ENCODE measurements around the gene UNC5B.
"Not testable (repeated sequence)": the region's sequence is repeated elsewhere in the genome, so short reads cannot be mapped to it uniquely, and the experiment has no call there.

The UNC5B gene

GRCh38 chr10:71209731-71210541, 2.4 kb upstream of the UNC5B start:
- DNase-seq (ENCODE audit: low spot score) = no peak

- DNase-seq (ENCODE audit: low spot score) = no peak
Observed at GRCh38 chr10:71210542-71210871, 1.9 kb upstream of the UNC5B start.

- DNase-seq (ENCODE audit: low spot score) = no peak
Observed at GRCh38 chr10:71211053-71211452, 1.3 kb upstream of the UNC5B start.

GRCh38 chr10:71211775-71212317, 524 bp upstream of the UNC5B start:
- DNase-seq (ENCODE audit: low spot score) = no peak

GRCh38 chr10:71213127-71213621, 804 bp downstream of the UNC5B start:
- DNase-seq (ENCODE audit: low spot score) = no peak

- DNase-seq (ENCODE audit: low spot score) = no peak
Observed at GRCh38 chr10:71213761-71214440, 1.5 kb downstream of the UNC5B start.

- DNase-seq (ENCODE audit: low spot score) = no peak
Observed at GRCh38 chr10:71214641-71215559, 2.5 kb downstream of the UNC5B start.

GRCh38 chr10:71216363-71216695, 4.0 kb downstream of the UNC5B start:
- no peak for DNase-seq (ENCODE audit: low spot score)

- DNase-seq (ENCODE audit: low spot score) = no peak
Observed at GRCh38 chr10:71216751-71217265, 4.4 kb downstream of the UNC5B start.

- DNase-seq (ENCODE audit: low spot score) = no peak
Observed at GRCh38 chr10:71217266-71218045, 5.1 kb downstream of the UNC5B start.

- no peak for DNase-seq (ENCODE audit: low spot score)
Observed at GRCh38 chr10:71218046-71218650, 5.8 kb downstream of the UNC5B start.

- DNase-seq (ENCODE audit: low spot score) = no peak
Observed at GRCh38 chr10:71218651-71219050, 6.3 kb downstream of the UNC5B start.

GRCh38 chr10:71219236-71219917, 7.0 kb downstream of the UNC5B start:
- DNase-seq (ENCODE audit: low spot score) = not testable (repeated sequence)

GRCh38 chr10:71219918-71220688, 7.7 kb downstream of the UNC5B start:
- DNase-seq (ENCODE audit: low spot score) = no peak

- DNase-seq (ENCODE audit: low spot score) = no peak
Observed at GRCh38 chr10:71220689-71221540, 8.5 kb downstream of the UNC5B start.

- no peak for DNase-seq (ENCODE audit: low spot score)
Observed at GRCh38 chr10:71221586-71222202, 9.3 kb downstream of the UNC5B start.

- DNase-seq (ENCODE audit: low spot score) = no peak
Observed at GRCh38 chr10:71222601-71223346, 10.4 kb downstream of the UNC5B start.

Data from CD4-positive, alpha-beta T cell treated with Interleukin-6 at 100 ng/mL for 8 hours (primary cell).